Measurements from ENCODE around the gene MAP2K5. TPM values are rescaled to one million over a fixed set of nuclear protein-coding genes. Genes with fewer than 3 reads are reported as not detected.
A peak's percentile ranks its signal among the peaks of the same experiment; 100 is the strongest.

MAP2K5 gene
- total and polyA plus RNA-seq, 10 of the 15 experiments (the other 5 are each of a cell fraction or from before 2014, with no cell fraction given) = 1.3 to 19.4 (median 9.6) TPM

DNA sequence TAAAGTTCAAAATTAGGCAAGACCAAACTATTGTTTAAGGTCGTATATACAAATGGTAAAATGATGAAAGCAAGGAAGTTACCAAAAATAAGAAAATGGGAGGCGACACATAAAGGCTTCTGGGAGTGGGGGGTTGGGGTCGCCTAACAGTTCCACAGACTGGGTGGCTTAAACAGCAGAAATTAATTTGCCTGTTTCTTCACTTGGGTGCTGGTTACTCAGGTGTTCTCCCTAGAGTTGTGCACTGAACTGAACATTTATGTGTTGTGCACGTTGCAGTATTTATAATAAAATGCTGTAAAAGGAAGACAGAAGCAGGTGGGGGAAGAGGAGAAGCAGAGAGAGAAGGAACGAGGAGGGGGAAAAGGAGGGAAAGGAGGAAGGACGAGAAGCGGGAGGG, 307.8 kb downstream of the MAP2K5 start:
- intact Hi-C loops (cut with micrococcal nuclease; ENCODE audit: unreplicated experiment) = no loop called here
- in situ Hi-C loops (cut with MboI) = no loop called here
- Histone ChIP-seq H3K4me1 (ENCODE audit: control insufficient read depth, insufficient read depth, low read length) (peaks cover 30% of the 10 kb centered on the region), H4K20me1 (ENCODE audit: control insufficient read depth, insufficient read depth) (no peaks in the 10 kb centered on the region), H3K27me3 (replicated peaks in 1 of 2; ENCODE audit: control insufficient read depth in 2 of 2, insufficient read depth in 2 of 2, low read length in 1 of 2) (no peaks in the 10 kb centered on the region), H3K9ac (ENCODE audit: control insufficient read depth, insufficient read depth, low read length) (no peak overlapping the region), H3K27ac (ENCODE audit: control insufficient read depth, insufficient read depth) (no peak overlapping the region), H2AFZ (ENCODE audit: control insufficient read depth, low read depth, low read length) (peak overlapping the region; percentile 46), H3K4me3 (no peak overlapping the region), H3K9me3 (replicated peaks; ENCODE audit: control insufficient read depth, insufficient read depth, low read length) (no peaks in the 10 kb centered on the region; the same call in 2 of the 3 replicates), H3K79me2 (ENCODE audit: control insufficient read depth, insufficient read depth, low read length) (no peaks in the 10 kb centered on the region), H3K36me3 (ENCODE audit: control insufficient read depth in 2 of 2, insufficient read depth in 2 of 2, low read length in 1 of 2) (no peaks in the 10 kb centered on the region), H3K4me2 (ENCODE audit: control insufficient read depth, insufficient read depth) (no peak overlapping the region)
- ChIA-PET CTCF (interaction anchor here (1.2 to 2.3 kb wide), 2 partner anchors 10 to 13 kb away, joined by 4 to 10 read pairs; no protein-coding TSS in a partner anchor), POLR2A (interaction anchor here (0.5 kb wide), 1 partner anchor 17 kb away, joined by 3 read pairs; no protein-coding TSS in a partner anchor), RAD21 (ENCODE audit: unreplicated experiment) (interaction anchor here (1.0 kb wide), 1 partner anchor 67 kb away, joined by 5 read pairs; no protein-coding TSS in a partner anchor), SMC1A (ENCODE audit: uncharacterized antibody, unreplicated experiment) (interaction anchor here (1.3 to 1.5 kb wide), 2 partner anchors 10 to 66 kb away, joined by 3 to 7 read pairs; no protein-coding TSS in a partner anchor)
- DNase-seq (ENCODE audit: low read depth, low spot score) = no peak
- ATAC-seq = no peak
- TF ChIP-seq CBFB (IDR thresholded peaks at IDR 0.05; ENCODE audit: low read depth) (no peak), KLF5 (IDR thresholded peaks at IDR 0.05; ENCODE audit: partially characterized antibody) (no peak), SUPT20H (IDR thresholded peaks at IDR 0.05; ENCODE audit: borderline replicate concordance, control insufficient read depth, low read depth, low read length) (no peak), NR2C2 (IDR thresholded peaks at IDR 0.05; ENCODE audit: borderline replicate concordance, control insufficient read depth, insufficient read length, low read depth) (no peak), HDGF (IDR thresholded peaks at IDR 0.05) (no peak)
- TF ChIP-seq, protein P1, sequence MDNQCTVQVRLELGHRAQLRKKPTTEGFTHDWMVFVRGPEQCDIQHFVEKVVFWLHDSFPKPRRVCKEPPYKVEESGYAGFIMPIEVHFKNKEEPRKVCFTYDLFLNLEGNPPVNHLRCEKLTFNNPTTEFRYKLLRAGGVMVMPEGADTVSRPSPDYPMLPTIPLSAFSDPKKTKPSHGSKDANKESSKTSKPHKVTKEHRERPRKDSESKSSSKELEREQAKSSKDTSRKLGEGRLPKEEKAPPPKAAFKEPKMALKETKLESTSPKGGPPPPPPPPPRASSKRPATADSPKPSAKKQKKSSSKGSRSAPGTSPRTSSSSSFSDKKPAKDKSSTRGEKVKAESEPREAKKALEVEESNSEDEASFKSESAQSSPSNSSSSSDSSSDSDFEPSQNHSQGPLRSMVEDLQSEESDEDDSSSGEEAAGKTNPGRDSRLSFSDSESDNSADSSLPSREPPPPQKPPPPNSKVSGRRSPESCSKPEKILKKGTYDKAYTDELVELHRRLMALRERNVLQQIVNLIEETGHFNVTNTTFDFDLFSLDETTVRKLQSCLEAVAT (IDR thresholded peaks at IDR 0.05) = no peak
- no TSS peak for BruUV-seq (replicated peaks)
- FAIRE-seq = no peak
- WGBS (ENCODE audit: insufficient coverage, insufficient replicate concordance, low lambda C conversion rate, missing lambda C conversion rate) = 35% methylated on average over 7 of the region's 7 CpGs

Data from GM12878 (cell line).